SK-N-SH (cell line): ENCODE results near the gene ANKRD65. TPM values are rescaled to one million over a fixed set of nuclear protein-coding genes. Genes with fewer than 3 reads are reported as not detected.

Experiments used
- CTCF ChIA-PET: fragments of 300-600, 350-600 bp; formaldehyde crosslinking; extraction: SDS; loops from one replicate; lab custom pipeline; 2021; lab: Yijun Ruan, JAX
- POLR2A ChIA-PET: fragments of 350-600 bp; sonication (Branson Sonifier 250); formaldehyde crosslinking; extraction: SDS; loops from one replicate; lab custom pipeline; 2020; ENCODE audit warnings: antibody characterized with exemption, inconsistent platforms; lab: Yijun Ruan, JAX
- DNase-seq: peaks from one replicate; pipeline ENCODE4 v3.0.0; 2012
- H2AFZ ChIP-seq: fragments of 200-600 bp; sonication (generic); 2 replicates; pipeline ENCODE4 v1.8.1; 2016; ENCODE audit warnings: antibody characterized with exemption, mild to moderate bottlenecking, low read depth
- H3F3A ChIP-seq: fragments of 200-600 bp; sonication (generic); replicated peaks from 2 replicates; pipeline ENCODE3; 2016; ENCODE audit warnings: antibody characterized with exemption, mild to moderate bottlenecking; ENCODE audit not compliant: insufficient read depth
- H3K27ac ChIP-seq, 2 experiments: fragments of 200-500 bp in 1 of 2; fragments of 200-600 bp in 1 of 2; sonication (Bioruptor generic) in 1 of 2; sonication (generic), shearing (Covaris generic) in 1 of 2; 2 replicates each; pipeline versions ENCODE4 v1.5.1 to v1.6.1; 2014 to 2016; ENCODE audit warnings: low read depth in 2 of 2, inconsistent platforms in 1 of 2, low read length in 1 of 2, mild to moderate bottlenecking in 1 of 2, mixed read lengths in 1 of 2
- H3K27me3 ChIP-seq: fragments of 200-600 bp; sonication (generic), shearing (Covaris generic); 2 replicates; pipeline ENCODE4 v1.6.1; 2016; ENCODE audit warnings: mixed run types; ENCODE audit not compliant: insufficient read depth
- H3K36me3 ChIP-seq, 2 experiments: fragments of 200-500 bp in 1 of 2; fragments of 200-600 bp in 1 of 2; sonication (Bioruptor generic) in 1 of 2; sonication (generic) in 1 of 2; replicated peaks in 1 of 2; 2 replicates each; pipeline versions ENCODE3 to v1.5.1; 2014 to 2016; ENCODE audit warnings: low read length in 1 of 2, mild to moderate bottlenecking in 1 of 2; ENCODE audit not compliant: insufficient read depth in 2 of 2, control insufficient read depth in 1 of 2
- H3K4me1 ChIP-seq, 2 experiments: fragments of 200-500 bp in 1 of 2; fragments of 200-600 bp in 1 of 2; sonication (Bioruptor generic) in 1 of 2; sonication (generic), shearing (Covaris generic) in 1 of 2; 2 replicates each; pipeline versions ENCODE4 v1.5.1 to v1.6.1; 2014 to 2016; ENCODE audit warnings: low read depth in 1 of 2, low read length in 1 of 2, mixed run types in 1 of 2; ENCODE audit not compliant: insufficient read depth in 2 of 2, control insufficient read depth in 1 of 2
- H3K4me2 ChIP-seq: fragments of 200-600 bp; sonication (generic), shearing (Covaris generic); 2 replicates; pipeline ENCODE4 v1.6.1; 2017; ENCODE audit warnings: mixed run types
- H3K4me3 ChIP-seq, 2 experiments: fragments of 200-500 bp in 1 of 2; fragments of 200-600 bp in 1 of 2; sonication (Bioruptor generic) in 1 of 2; sonication (generic), shearing (Covaris generic) in 1 of 2; 2 replicates each; pipeline versions ENCODE4 v1.5.1 to v1.8.1; 2014 to 2016; ENCODE audit warnings: low read depth in 2 of 2, inconsistent platforms in 1 of 2, low read length in 1 of 2, mild to moderate bottlenecking in 1 of 2, mixed read lengths in 1 of 2, moderate library complexity in 1 of 2
- H3K79me2 ChIP-seq: fragments of 200-600 bp; sonication (generic); 2 replicates; pipeline ENCODE4 v1.8.1; 2017; ENCODE audit warnings: mild to moderate bottlenecking; ENCODE audit not compliant: insufficient read depth
- H3K9ac ChIP-seq: fragments of 200-600 bp; sonication (generic); 2 replicates; pipeline ENCODE4 v1.6.1; 2017; ENCODE audit warnings: mixed run types
- H3K9me2 ChIP-seq: fragments of 200-600 bp; sonication (generic); 2 replicates; pipeline ENCODE4 v1.6.1; 2017; ENCODE audit warnings: mixed run types
- H3K9me3 ChIP-seq: fragments of 200-600 bp; sonication (generic); 2 replicates; pipeline ENCODE4 v1.6.1; 2017; ENCODE audit warnings: mixed run types, mild to moderate bottlenecking, moderate library complexity
- H4K20me1 ChIP-seq: fragments of 200-600 bp; sonication (generic); 2 replicates; pipeline ENCODE4 v1.6.1; 2017; ENCODE audit warnings: mild to moderate bottlenecking, mixed run types; ENCODE audit not compliant: insufficient read depth
- CTCF ChIP-seq: fragments of 200-600 bp; sonication (generic); IDR thresholded peaks from 2 replicates; pipeline ENCODE4 v1.6.1; 2017; ENCODE audit warnings: antibody characterized with exemption, mild to moderate bottlenecking, moderate library complexity
- ELF1 ChIP-seq: IDR thresholded peaks from 2 replicates; pipeline ENCODE4 v1.4.0; 2012
- FOSL2 ChIP-seq: IDR thresholded peaks from 2 replicates; pipeline ENCODE4 v1.4.0; 2012; ENCODE audit warnings: low read depth, mild to moderate bottlenecking, moderate library complexity, borderline replicate concordance
- FOXJ3 ChIP-seq: sonication (generic); formaldehyde crosslinking; IDR thresholded peaks from 2 replicates; pipeline ENCODE4 v1.5.1; 2020; ENCODE audit warnings: mild to moderate bottlenecking, missing genetic modification reagents
- FOXM1 ChIP-seq: IDR thresholded peaks from 2 replicates; pipeline ENCODE4 v1.4.0; 2012; ENCODE audit warnings: low read depth, mild to moderate bottlenecking
- GATA2 ChIP-seq: sonication (generic); formaldehyde crosslinking; IDR thresholded peaks from 2 replicates; pipeline ENCODE4 v1.5.0; 2020; ENCODE audit warnings: mild to moderate bottlenecking, missing genetic modification reagents
- MXI1 ChIP-seq: IDR thresholded peaks from 2 replicates; pipeline ENCODE4 v1.6.1; 2012; ENCODE audit warnings: mild to moderate bottlenecking, low read depth, low read length, improper control_type of control experiment
- NRF1 ChIP-seq: IDR thresholded peaks from 2 replicates; pipeline ENCODE4 v1.6.1; 2012; ENCODE audit warnings: low read depth, mild to moderate bottlenecking, low read length
- RAD21 ChIP-seq: IDR thresholded peaks from 2 replicates; pipeline ENCODE4 v1.6.1; 2012; ENCODE audit warnings: mild to moderate bottlenecking, low read length
- RFX5 ChIP-seq: IDR thresholded peaks from 2 replicates; pipeline ENCODE4 v1.6.1; 2012; ENCODE audit warnings: mild to moderate bottlenecking, improper control_type of control experiment, low read length
- RXRA ChIP-seq: IDR thresholded peaks from 2 replicates; pipeline ENCODE4 v1.4.0; 2012; ENCODE audit warnings: low read depth, mild to moderate bottlenecking, borderline replicate concordance
- SMC3 ChIP-seq: IDR thresholded peaks from 2 replicates; pipeline ENCODE4 v1.6.1; 2012; ENCODE audit warnings: low read depth, low read length, improper control_type of control experiment
- TAF1 ChIP-seq: IDR thresholded peaks from 2 replicates; pipeline ENCODE4 v1.6.1; 2012; ENCODE audit warnings: low read depth, mild to moderate bottlenecking, low read length, moderate library complexity, borderline replicate concordance
- TCF12 ChIP-seq: IDR thresholded peaks from 2 replicates; pipeline ENCODE4 v1.4.0; 2012
- USF2 ChIP-seq: fragments of 150-350 bp; IDR thresholded peaks from 2 replicates; pipeline ENCODE4 v1.6.1; 2017; ENCODE audit warnings: antibody characterized with exemption, low read length, low read depth, borderline replicate concordance
- WGBS: methylation state at CpG from one replicate; pipeline ENCODE4 v1.1.6; 2017; ENCODE audit warnings: low lambda C conversion rate; 5-methylcytosine and 5-hydroxymethylcytosine counted together
- polyA plus RNA-seq, 3 experiments: library from polyadenylated mRNA; depleted of rRNA; stranded (reverse); fragments of >200 nt; gene quantifications; 2 replicates each; pipeline ENCODE4 v1.2.3, GENCODE V29; 2012
- TF ChIP-seq, protein P1 (sequence below): IDR thresholded peaks from 2 replicates; pipeline ENCODE4 v1.6.1; 2012; ENCODE audit warnings: mild to moderate bottlenecking, low read depth, low read length, moderate library complexity
- TF ChIP-seq, protein P2 (sequence below): IDR thresholded peaks from 2 replicates; pipeline ENCODE4 v1.4.0; 2012; ENCODE audit warnings: low read depth, borderline replicate concordance
- TF ChIP-seq, protein P3 (sequence below): IDR thresholded peaks from 2 replicates; pipeline ENCODE4 v1.4.0; 2012; ENCODE audit warnings: low read depth, borderline replicate concordance
- TF ChIP-seq, protein P4 (sequence below): IDR thresholded peaks from 2 replicates; pipeline ENCODE4; 2012

Gene ANKRD65
- polyA plus RNA-seq, 1 of the 3 experiments (the other 2 are of a cell fraction) = 0.07 TPM

DNA sequence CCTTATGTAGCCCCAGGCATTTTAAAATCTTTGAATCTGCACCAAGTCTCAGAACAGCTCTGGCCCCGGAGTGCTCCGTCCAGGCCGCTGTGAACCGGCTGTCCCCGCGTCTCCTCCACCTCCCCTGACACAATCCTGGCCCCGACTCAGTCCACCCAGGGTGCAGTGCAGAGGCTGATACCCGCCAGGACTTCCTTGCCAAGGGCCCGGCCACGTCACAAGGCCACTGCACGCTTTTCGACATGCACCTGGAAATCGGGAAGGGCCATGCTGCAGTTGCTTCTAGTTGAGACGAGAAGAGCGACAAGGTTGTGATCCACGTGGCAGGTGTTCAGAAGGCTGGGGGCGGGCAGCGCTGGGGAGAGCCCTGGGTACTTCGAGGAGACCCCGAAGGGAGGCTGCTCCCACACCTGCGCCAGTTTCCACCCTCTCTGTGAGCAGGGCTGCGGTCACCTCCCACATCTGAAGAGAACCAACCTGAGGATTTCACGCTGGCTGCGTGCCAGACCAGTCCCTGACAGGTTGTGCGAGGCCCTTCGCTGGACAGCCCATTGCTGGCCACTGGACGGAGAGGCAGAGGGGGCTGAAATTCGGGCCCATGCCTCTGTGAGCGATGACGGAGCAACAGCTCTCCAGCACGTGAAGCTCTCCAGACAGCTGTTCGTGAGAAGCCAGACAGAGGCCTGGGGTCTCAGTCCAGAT is 21.1 kb upstream of the ANKRD65 start:
- ChIA-PET CTCF (interaction anchor here (0.6 to 2.6 kb wide), 6 partner anchors 9 to 67 kb away, joined by 3 to 8 read pairs (median 3); partner anchors contain the start of genes AURKAIP1 and MRPL20), POLR2A (no interaction called here)
- Histone ChIP-seq H3K9ac (no peak overlapping the region), H3K9me3 (no peaks in the 10 kb centered on the region), H3K79me2 (no peaks in the 10 kb centered on the region), H4K20me1 (no peaks in the 10 kb centered on the region), H2AFZ (no peak overlapping the region), H3K9me2 (no peaks in the 10 kb centered on the region), H3K36me3 (no peaks in the 10 kb centered on the region), H3K4me3 (no peak overlapping the region), H3K4me1 (no peaks in the 10 kb centered on the region; a peak in 1 of 4 replicates), H3F3A (no peaks in the 10 kb centered on the region), H3K4me2 (no peak overlapping the region)
- peak; percentile 28 for DNase-seq
- TF ChIP-seq FOXM1 (no peak), USF2 (no peak), GATA2 (no peak), SMC3 (no peak), ELF1 (no peak), TAF1 (no peak), FOXJ3 (CRISPR knock-in tag) (no peak), RFX5 (no peak), CTCF (no peak), NRF1 (no peak), MXI1 (no peak), RAD21 (no peak), RXRA (no peak), FOSL2 (no peak), TCF12 (no peak)
- TF ChIP-seq, protein P1, sequence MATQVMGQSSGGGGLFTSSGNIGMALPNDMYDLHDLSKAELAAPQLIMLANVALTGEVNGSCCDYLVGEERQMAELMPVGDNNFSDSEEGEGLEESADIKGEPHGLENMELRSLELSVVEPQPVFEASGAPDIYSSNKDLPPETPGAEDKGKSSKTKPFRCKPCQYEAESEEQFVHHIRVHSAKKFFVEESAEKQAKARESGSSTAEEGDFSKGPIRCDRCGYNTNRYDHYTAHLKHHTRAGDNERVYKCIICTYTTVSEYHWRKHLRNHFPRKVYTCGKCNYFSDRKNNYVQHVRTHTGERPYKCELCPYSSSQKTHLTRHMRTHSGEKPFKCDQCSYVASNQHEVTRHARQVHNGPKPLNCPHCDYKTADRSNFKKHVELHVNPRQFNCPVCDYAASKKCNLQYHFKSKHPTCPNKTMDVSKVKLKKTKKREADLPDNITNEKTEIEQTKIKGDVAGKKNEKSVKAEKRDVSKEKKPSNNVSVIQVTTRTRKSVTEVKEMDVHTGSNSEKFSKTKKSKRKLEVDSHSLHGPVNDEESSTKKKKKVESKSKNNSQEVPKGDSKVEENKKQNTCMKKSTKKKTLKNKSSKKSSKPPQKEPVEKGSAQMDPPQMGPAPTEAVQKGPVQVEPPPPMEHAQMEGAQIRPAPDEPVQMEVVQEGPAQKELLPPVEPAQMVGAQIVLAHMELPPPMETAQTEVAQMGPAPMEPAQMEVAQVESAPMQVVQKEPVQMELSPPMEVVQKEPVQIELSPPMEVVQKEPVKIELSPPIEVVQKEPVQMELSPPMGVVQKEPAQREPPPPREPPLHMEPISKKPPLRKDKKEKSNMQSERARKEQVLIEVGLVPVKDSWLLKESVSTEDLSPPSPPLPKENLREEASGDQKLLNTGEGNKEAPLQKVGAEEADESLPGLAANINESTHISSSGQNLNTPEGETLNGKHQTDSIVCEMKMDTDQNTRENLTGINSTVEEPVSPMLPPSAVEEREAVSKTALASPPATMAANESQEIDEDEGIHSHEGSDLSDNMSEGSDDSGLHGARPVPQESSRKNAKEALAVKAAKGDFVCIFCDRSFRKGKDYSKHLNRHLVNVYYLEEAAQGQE = no peak
- TF ChIP-seq, protein P2, sequence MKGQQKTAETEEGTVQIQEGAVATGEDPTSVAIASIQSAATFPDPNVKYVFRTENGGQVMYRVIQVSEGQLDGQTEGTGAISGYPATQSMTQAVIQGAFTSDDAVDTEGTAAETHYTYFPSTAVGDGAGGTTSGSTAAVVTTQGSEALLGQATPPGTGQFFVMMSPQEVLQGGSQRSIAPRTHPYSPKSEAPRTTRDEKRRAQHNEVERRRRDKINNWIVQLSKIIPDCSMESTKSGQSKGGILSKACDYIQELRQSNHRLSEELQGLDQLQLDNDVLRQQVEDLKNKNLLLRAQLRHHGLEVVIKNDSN = no peak
- TF ChIP-seq, protein P3, sequence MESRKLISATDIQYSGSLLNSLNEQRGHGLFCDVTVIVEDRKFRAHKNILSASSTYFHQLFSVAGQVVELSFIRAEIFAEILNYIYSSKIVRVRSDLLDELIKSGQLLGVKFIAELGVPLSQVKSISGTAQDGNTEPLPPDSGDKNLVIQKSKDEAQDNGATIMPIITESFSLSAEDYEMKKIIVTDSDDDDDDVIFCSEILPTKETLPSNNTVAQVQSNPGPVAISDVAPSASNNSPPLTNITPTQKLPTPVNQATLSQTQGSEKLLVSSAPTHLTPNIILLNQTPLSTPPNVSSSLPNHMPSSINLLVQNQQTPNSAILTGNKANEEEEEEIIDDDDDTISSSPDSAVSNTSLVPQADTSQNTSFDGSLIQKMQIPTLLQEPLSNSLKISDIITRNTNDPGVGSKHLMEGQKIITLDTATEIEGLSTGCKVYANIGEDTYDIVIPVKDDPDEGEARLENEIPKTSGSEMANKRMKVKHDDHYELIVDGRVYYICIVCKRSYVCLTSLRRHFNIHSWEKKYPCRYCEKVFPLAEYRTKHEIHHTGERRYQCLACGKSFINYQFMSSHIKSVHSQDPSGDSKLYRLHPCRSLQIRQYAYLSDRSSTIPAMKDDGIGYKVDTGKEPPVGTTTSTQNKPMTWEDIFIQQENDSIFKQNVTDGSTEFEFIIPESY = no peak
- TF ChIP-seq, protein P4, sequence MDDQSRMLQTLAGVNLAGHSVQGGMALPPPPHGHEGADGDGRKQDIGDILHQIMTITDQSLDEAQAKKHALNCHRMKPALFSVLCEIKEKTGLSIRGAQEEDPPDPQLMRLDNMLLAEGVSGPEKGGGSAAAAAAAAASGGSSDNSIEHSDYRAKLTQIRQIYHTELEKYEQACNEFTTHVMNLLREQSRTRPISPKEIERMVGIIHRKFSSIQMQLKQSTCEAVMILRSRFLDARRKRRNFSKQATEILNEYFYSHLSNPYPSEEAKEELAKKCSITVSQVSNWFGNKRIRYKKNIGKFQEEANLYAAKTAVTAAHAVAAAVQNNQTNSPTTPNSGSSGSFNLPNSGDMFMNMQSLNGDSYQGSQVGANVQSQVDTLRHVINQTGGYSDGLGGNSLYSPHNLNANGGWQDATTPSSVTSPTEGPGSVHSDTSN = no peak
- TF ChIP-seq, all 33 proteins: peak for 0
- H3K27ac ChIP-seq = no peak overlapping the region
- WGBS = 90% methylated on average over 17 of the region's 32 CpGs
- H3K27me3 ChIP-seq = no peaks in the 10 kb centered on the region
